SK-N-SH treated with all-trans-retinoic acid at 6 μM for 48 hours (cell line): Measurements from ENCODE around the gene FAM184A.

Experiments used
- ATAC-seq: fragments of 200-7000 bp; cut with Tn5 transposase; 3 replicates; pipeline ENCODE4 v1.9.1; 2020; ENCODE audit warnings: mild to moderate bottlenecking, moderate library complexity
- BACH2 ChIP-seq: fragments of 250-450 bp; sonication (Bioruptor Pico); IDR thresholded peaks from 2 replicates; pipeline ENCODE4 v1.9.0; 2021; ENCODE audit warnings: mild to moderate bottlenecking, borderline replicate concordance
- CREB5 ChIP-seq: fragments of 250-450 bp; sonication (Bioruptor Pico); IDR thresholded peaks from 2 replicates; pipeline ENCODE4 v1.5.1; 2020; ENCODE audit warnings: low read depth, mild to moderate bottlenecking, moderate library complexity
- CSDC2 ChIP-seq: fragments of 250-450 bp; sonication (Bioruptor Pico); IDR thresholded peaks from 2 replicates; pipeline ENCODE4 v1.5.0; 2020; ENCODE audit warnings: mild to moderate bottlenecking, moderate library complexity
- ESRRG ChIP-seq: fragments of 250-450 bp; sonication (Bioruptor Pico); IDR thresholded peaks from 2 replicates; pipeline ENCODE4 v1.6.1; 2021; ENCODE audit warnings: mild to moderate bottlenecking
- GLIS3 ChIP-seq: fragments of 250-450 bp; sonication (Bioruptor Pico); IDR thresholded peaks from 2 replicates; pipeline ENCODE4 v1.5.0; 2020; ENCODE audit warnings: mild to moderate bottlenecking, moderate library complexity
- ISL1 ChIP-seq: fragments of 250-450 bp; sonication (Bioruptor Pico); IDR thresholded peaks from 2 replicates; pipeline ENCODE4 v2.1.2; 2022; ENCODE audit warnings: mild to moderate bottlenecking, moderate library complexity
- OSR1 ChIP-seq: fragments of 250-450 bp; sonication (Bioruptor Pico); IDR thresholded peaks from 2 replicates; pipeline ENCODE4 v1.8.0; 2022; ENCODE audit warnings: moderate library complexity, mild to moderate bottlenecking, inconsistent platforms
- POU6F1 ChIP-seq: fragments of 250-450 bp; sonication (Bioruptor Pico); IDR thresholded peaks from 2 replicates; pipeline ENCODE4 v1.8.0; 2021; ENCODE audit warnings: low read depth, mild to moderate bottlenecking, moderate library complexity, borderline replicate concordance
- PPARA ChIP-seq: fragments of 250-450 bp; sonication (Bioruptor Pico); IDR thresholded peaks from 2 replicates; pipeline ENCODE4 v1.5.0; 2020; ENCODE audit warnings: mild to moderate bottlenecking, borderline replicate concordance
- SNAI2 ChIP-seq: fragments of 250-450 bp; sonication (Bioruptor Pico); IDR thresholded peaks from 2 replicates; pipeline ENCODE4 v1.5.0; 2020; ENCODE audit warnings: mild to moderate bottlenecking, moderate library complexity
- TCF4 ChIP-seq: fragments of 250-450 bp; sonication (Bioruptor Pico); IDR thresholded peaks from 2 replicates; pipeline ENCODE4 v1.8.0; 2021; ENCODE audit warnings: mild to moderate bottlenecking, moderate library complexity, borderline replicate concordance
- TSHZ2 ChIP-seq: fragments of 250-450 bp; sonication (Bioruptor Pico); IDR thresholded peaks from 2 replicates; pipeline ENCODE4 v1.5.0; 2020; ENCODE audit warnings: mild to moderate bottlenecking, moderate library complexity
- ZC3H10 ChIP-seq: fragments of 250-450 bp; sonication (Bioruptor Pico); IDR thresholded peaks from 2 replicates; pipeline ENCODE4 v1.5.1; 2021; ENCODE audit warnings: mild to moderate bottlenecking, moderate library complexity
- ZFP3 ChIP-seq: fragments of 250-450 bp; sonication (Bioruptor Pico); IDR thresholded peaks from 2 replicates; pipeline ENCODE4 v1.5.0; 2020; ENCODE audit warnings: mild to moderate bottlenecking, moderate library complexity
- ZNF565 ChIP-seq: fragments of 450-650 bp; formaldehyde crosslinking; conservative IDR thresholded peaks from 2 replicates; pipeline ENCODE4 v1.5.0; 2020; ENCODE audit warnings: low read depth, mild to moderate bottlenecking, moderate library complexity
- ZNF70 ChIP-seq: fragments of 450-650 bp; formaldehyde crosslinking; IDR thresholded peaks from 2 replicates; pipeline ENCODE4 v1.5.0; 2020; ENCODE audit warnings: mild to moderate bottlenecking, moderate library complexity
- ZNF8 ChIP-seq: fragments of 450-650 bp; formaldehyde crosslinking; IDR thresholded peaks from 2 replicates; pipeline ENCODE4 v1.5.0; 2020; ENCODE audit warnings: mild to moderate bottlenecking, moderate library complexity
- TF ChIP-seq, protein P1 (sequence below): fragments of 250-450 bp; sonication (Bioruptor Pico); IDR thresholded peaks from 2 replicates; pipeline ENCODE4 v1.5.1; 2021; ENCODE audit warnings: mild to moderate bottlenecking, moderate library complexity
- TF ChIP-seq, protein P2 (sequence below): fragments of 250-450 bp; sonication (Bioruptor Pico); IDR thresholded peaks from 2 replicates; pipeline ENCODE4 v1.8.0; 2020; ENCODE audit warnings: mild to moderate bottlenecking, moderate library complexity, borderline replicate concordance

FAM184A gene

DNA sequence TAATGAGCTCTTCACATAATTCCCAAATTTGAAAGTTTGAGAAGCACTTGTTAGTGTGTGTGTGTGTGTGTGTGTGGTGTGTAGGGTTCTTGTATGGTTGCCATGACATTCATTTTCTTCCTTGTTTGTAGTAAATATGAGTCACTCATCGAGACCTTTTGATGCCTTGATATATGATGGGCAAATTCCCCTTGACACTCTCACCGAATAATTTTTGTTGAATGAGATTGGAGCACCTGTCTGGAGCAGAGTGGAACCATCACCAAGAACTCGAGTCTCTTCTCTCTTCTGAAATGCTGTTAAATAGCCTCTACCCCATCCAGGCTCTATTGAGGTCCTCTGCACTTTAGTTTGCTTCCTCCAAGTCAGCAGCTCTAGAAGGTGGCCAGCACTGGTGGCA, 29.6 kb upstream of the FAM184A start:
- no peak for TF ChIP-seq ZC3H10 (CRISPR knock-in tag)
- no peak for TF ChIP-seq GLIS3
- no peak for TF ChIP-seq ZNF70 (CRISPR knock-in tag)
- no peak for TF ChIP-seq TSHZ2 (CRISPR knock-in tag)
- TF ChIP-seq ZNF8 = no peak
- TF ChIP-seq ZNF565 = no peak
- TF ChIP-seq, protein P1, sequence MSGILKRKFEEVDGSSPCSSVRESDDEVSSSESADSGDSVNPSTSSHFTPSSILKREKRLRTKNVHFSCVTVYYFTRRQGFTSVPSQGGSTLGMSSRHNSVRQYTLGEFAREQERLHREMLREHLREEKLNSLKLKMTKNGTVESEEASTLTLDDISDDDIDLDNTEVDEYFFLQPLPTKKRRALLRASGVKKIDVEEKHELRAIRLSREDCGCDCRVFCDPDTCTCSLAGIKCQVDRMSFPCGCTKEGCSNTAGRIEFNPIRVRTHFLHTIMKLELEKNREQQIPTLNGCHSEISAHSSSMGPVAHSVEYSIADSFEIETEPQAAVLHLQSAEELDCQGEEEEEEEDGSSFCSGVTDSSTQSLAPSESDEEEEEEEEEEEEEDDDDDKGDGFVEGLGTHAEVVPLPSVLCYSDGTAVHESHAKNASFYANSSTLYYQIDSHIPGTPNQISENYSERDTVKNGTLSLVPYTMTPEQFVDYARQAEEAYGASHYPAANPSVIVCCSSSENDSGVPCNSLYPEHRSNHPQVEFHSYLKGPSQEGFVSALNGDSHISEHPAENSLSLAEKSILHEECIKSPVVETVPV (CRISPR knock-in tag) = no peak
- no peak for ATAC-seq

GRCh38 chr6:119105282-119105681, 26.8 kb upstream of the FAM184A start:
- no peak for ATAC-seq
- TF ChIP-seq ZFP3 (CRISPR knock-in tag) = no peak
- no peak for TF ChIP-seq ISL1 (CRISPR knock-in tag)
- no peak for TF ChIP-seq CREB5 (CRISPR knock-in tag)
- TF ChIP-seq SNAI2 = no peak
- no peak for TF ChIP-seq BACH2 (CRISPR knock-in tag)
- TF ChIP-seq TCF4 = no peak
- no peak for TF ChIP-seq OSR1

- no peak for ATAC-seq
- no peak for TF ChIP-seq TSHZ2 (CRISPR knock-in tag)
- TF ChIP-seq CREB5 (CRISPR knock-in tag) = no peak
- TF ChIP-seq, protein P2, sequence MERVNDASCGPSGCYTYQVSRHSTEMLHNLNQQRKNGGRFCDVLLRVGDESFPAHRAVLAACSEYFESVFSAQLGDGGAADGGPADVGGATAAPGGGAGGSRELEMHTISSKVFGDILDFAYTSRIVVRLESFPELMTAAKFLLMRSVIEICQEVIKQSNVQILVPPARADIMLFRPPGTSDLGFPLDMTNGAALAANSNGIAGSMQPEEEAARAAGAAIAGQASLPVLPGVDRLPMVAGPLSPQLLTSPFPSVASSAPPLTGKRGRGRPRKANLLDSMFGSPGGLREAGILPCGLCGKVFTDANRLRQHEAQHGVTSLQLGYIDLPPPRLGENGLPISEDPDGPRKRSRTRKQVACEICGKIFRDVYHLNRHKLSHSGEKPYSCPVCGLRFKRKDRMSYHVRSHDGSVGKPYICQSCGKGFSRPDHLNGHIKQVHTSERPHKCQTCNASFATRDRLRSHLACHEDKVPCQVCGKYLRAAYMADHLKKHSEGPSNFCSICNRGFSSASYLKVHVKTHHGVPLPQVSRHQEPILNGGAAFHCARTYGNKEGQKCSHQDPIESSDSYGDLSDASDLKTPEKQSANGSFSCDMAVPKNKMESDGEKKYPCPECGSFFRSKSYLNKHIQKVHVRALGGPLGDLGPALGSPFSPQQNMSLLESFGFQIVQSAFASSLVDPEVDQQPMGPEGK (CRISPR knock-in tag) = no peak
- TF ChIP-seq ZNF8 = no peak
- TF ChIP-seq ESRRG (CRISPR knock-in tag) = no peak
- TF ChIP-seq TCF4 = no peak
- no peak for TF ChIP-seq ZNF565
Observed at GRCh38 chr6:119102901-119103300, 24.4 kb upstream of the FAM184A start.

DNA sequence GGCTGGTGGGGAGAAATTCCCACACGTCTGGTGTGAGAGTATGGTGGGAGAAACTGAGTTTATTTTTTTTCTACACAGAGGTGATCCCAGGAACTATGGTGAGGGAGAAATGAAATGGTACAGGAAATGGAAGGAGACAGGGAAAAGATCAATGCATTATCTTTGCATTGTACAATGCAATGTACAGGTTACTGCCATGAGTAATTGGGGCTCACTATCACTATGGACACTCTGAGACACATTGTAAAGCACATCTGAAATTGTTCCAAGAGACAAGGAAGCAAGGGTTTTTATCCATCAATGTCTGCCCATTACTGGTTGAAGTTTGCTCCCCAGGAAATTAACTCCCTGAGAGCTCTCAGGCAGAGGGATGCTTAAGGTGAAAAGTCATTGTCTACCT, 21.7 kb upstream of the FAM184A start:
- ATAC-seq = no peak
- no peak for TF ChIP-seq SNAI2
- TF ChIP-seq ZC3H10 (CRISPR knock-in tag) = no peak
- TF ChIP-seq GLIS3 = no peak
- TF ChIP-seq POU6F1 (CRISPR knock-in tag) = no peak
- TF ChIP-seq, protein P2 (CRISPR knock-in tag) = no peak
- TF ChIP-seq BACH2 (CRISPR knock-in tag) = no peak
- TF ChIP-seq ESRRG (CRISPR knock-in tag) = no peak
- no peak for TF ChIP-seq PPARA (CRISPR knock-in tag)
- TF ChIP-seq CSDC2 (CRISPR knock-in tag) = no peak
